Naive thymus-derived CD4-positive, alpha-beta T cell (primary cell): Measurements from ENCODE around the gene DACH2. TPM values are rescaled to one million over a fixed set of nuclear protein-coding genes. Genes with fewer than 3 reads are reported as not detected.

Experiments
- ATAC-seq: fragments of 150-1000 bp; cut with Tn5 transposase; 2 replicates; pipeline ENCODE4 v1.10.0; 2021; ENCODE audit warnings: mild to moderate bottlenecking, moderate library complexity
- CTCF ChIA-PET: fragments of 350-600 bp; sonication (Branson Sonifier 250); formaldehyde crosslinking; loops from one replicate; lab custom pipeline; 2021; ENCODE audit warnings: antibody characterized with exemption; lab: Charles Lee
- POLR2A ChIA-PET: fragments of 350-600 bp; sonication (Branson Sonifier 250); formaldehyde crosslinking; loops from one replicate; lab custom pipeline; 2021; ENCODE audit warnings: antibody characterized with exemption, inconsistent platforms; lab: Charles Lee
- DNase-seq, 9 donors: peaks; one replicate each; pipeline versions ENCODE4 v3.0.0 to v3.0.0-alpha.2; 2020 to 2022; ENCODE audit warnings: mixed read lengths in 1 of 9
- H3K27ac ChIP-seq: one replicate; pipeline ENCODE4 v1.7.0; 2013; ENCODE audit warnings: mild to moderate bottlenecking, low read depth, low read length, moderate library complexity
- H3K27me3 ChIP-seq, 2 donors: one replicate each; pipeline ENCODE4 v1.7.0; 2013; ENCODE audit warnings: low read length in 2 of 2, mild to moderate bottlenecking in 2 of 2, moderate library complexity in 2 of 2; ENCODE audit not compliant: control insufficient read depth in 2 of 2, insufficient read depth in 2 of 2
- H3K36me3 ChIP-seq, 3 experiments: 1 replicate in 2 of 3; 2 replicates in 1 of 3; pipeline ENCODE4 v1.7.0; 2013; ENCODE audit warnings: low read length in 3 of 3, mild to moderate bottlenecking in 3 of 3, moderate library complexity in 1 of 3; ENCODE audit not compliant: insufficient read depth in 3 of 3, control insufficient read depth in 2 of 3
- H3K4me1 ChIP-seq, 2 donors: one replicate each; pipeline ENCODE4 v1.7.0; 2013; ENCODE audit warnings: low read length in 2 of 2, mild to moderate bottlenecking in 2 of 2, moderate library complexity in 1 of 2; ENCODE audit not compliant: control insufficient read depth in 2 of 2, insufficient read depth in 2 of 2
- H3K4me3 ChIP-seq: 2 replicates; pipeline ENCODE4 v1.7.0; 2013; ENCODE audit warnings: mild to moderate bottlenecking, low read length
- H3K9me3 ChIP-seq, 3 experiments: 1 replicate in 2 of 3; 2 replicates in 1 of 3; pipeline ENCODE4 v1.7.0; 2013; ENCODE audit warnings: low read length in 3 of 3; ENCODE audit not compliant: control insufficient read depth in 2 of 3
- H3K27ac Mint-ChIP-seq, 9 donors: one replicate each; pipeline ENCODE4 v1.8.0; 2020 to 2022; ENCODE audit warnings: mixed read lengths in 9 of 9, mild to moderate bottlenecking in 8 of 9, moderate library complexity in 5 of 9, inconsistent platforms in 2 of 9
- H3K27me3 Mint-ChIP-seq, 5 donors: one replicate each; pipeline ENCODE4 v1.8.0; 2021 to 2022; ENCODE audit warnings: mixed read lengths in 5 of 5, mild to moderate bottlenecking in 1 of 5
- H3K36me3 Mint-ChIP-seq, 5 donors: one replicate each; pipeline ENCODE4 v1.8.0; 2020 to 2022; ENCODE audit warnings: mixed read lengths in 5 of 5, mild to moderate bottlenecking in 3 of 5, inconsistent platforms in 1 of 5
- H3K4me1 Mint-ChIP-seq, 7 donors: one replicate each; pipeline ENCODE4 v1.8.0; 2020 to 2022; ENCODE audit warnings: mixed read lengths in 7 of 7, mild to moderate bottlenecking in 3 of 7, inconsistent platforms in 1 of 7
- H3K4me3 Mint-ChIP-seq, 10 donors: one replicate each; pipeline ENCODE4 v1.8.0; 2020 to 2022; ENCODE audit warnings: mild to moderate bottlenecking in 10 of 10, mixed read lengths in 10 of 10, moderate library complexity in 6 of 10, inconsistent platforms in 2 of 10
- H3K9me3 Mint-ChIP-seq, 11 donors: one replicate each; pipeline ENCODE4 v1.8.0; 2020 to 2022; ENCODE audit warnings: mixed read lengths in 11 of 11, mild to moderate bottlenecking in 4 of 11, inconsistent platforms in 1 of 11, moderate library complexity in 1 of 11
- intact Hi-C, 2 donors: fragments of 100-400 bp; cut with micrococcal nuclease; formaldehyde crosslinking; loops; one replicate each; pipeline ENCODE4 v1.15.1; 2023
- polyA plus RNA-seq, 2 donors: library from polyadenylated mRNA; unstranded; fragments of 300-500 nt; fragmentation: Illumina TruSeq; gene quantifications; one replicate each; pipeline ENCODE4 v1.2.3, GENCODE V29; 2021
- total RNA-seq, 6 experiments: library from RNA in 5 of 6; stranded (reverse) in 5 of 6; gene quantifications; 1 replicate in 5 of 6; 2 replicates in 1 of 6; pipeline ENCODE4 v1.2.3 and lab custom pipeline; 2021 to 2026

Gene DACH2
- total and polyA plus RNA-seq, 7 experiments from 2014 or later: not detected

- Histone ChIP-seq H3K36me3 (no peaks in the 10 kb centered on the region), H3K4me3 (no peak overlapping the region), H3K4me1 (no peaks in the 10 kb centered on the region), H3K27ac (no peak overlapping the region), H3K9me3 (no peaks in the 10 kb centered on the region), H3K27me3 (no peaks in the 10 kb centered on the region)
- DNase-seq: no peak
- H3K27ac Mint-ChIP-seq: no peak overlapping the region
- ChIA-PET POLR2A (no interaction called here), CTCF (interaction anchor here (0.7 kb wide), 1 partner anchor 174 kb away, joined by 3 read pairs; no protein-coding TSS in a partner anchor)
- H3K9me3 Mint-ChIP-seq: peaks cover 0 to 7% (median 4%) of the 10 kb centered on the region in 11 donors
- no peak overlapping the region for H3K4me3 Mint-ChIP-seq
- H3K4me1 Mint-ChIP-seq: no peaks in the 10 kb centered on the region
- ATAC-seq: no peak
- intact Hi-C loops: no loop called here
- no peaks in the 10 kb centered on the region for H3K36me3 Mint-ChIP-seq
- no peaks in the 10 kb centered on the region for H3K27me3 Mint-ChIP-seq
Observed at GRCh38 chrX:86806786-86807185, 658.5 kb downstream of the DACH2 start.

GRCh38 chrX:86809651-86810050 lies 661.4 kb downstream of the DACH2 start:
- ATAC-seq: no peak
- Histone ChIP-seq H3K27me3 (no peaks in the 10 kb centered on the region), H3K4me1 (no peaks in the 10 kb centered on the region), H3K36me3 (no peaks in the 10 kb centered on the region), H3K4me3 (no peak overlapping the region), H3K9me3 (no peaks in the 10 kb centered on the region), H3K27ac (no peak overlapping the region)
- Mint-ChIP-seq H3K4me3 (no peak overlapping the region), H3K36me3 (no peaks in the 10 kb centered on the region), H3K27me3 (no peaks in the 10 kb centered on the region), H3K27ac (no peak overlapping the region), H3K4me1 (no peaks in the 10 kb centered on the region), H3K9me3 (peaks cover 0 to 7% (median 4%) of the 10 kb centered on the region in 11 donors)
- CTCF ChIA-PET: no interaction called here
- POLR2A ChIA-PET: no interaction called here
- intact Hi-C loops: no loop called here
- DNase-seq: no peak

GRCh38 chrX:86829786-86830185 lies 681.5 kb downstream of the DACH2 start:
- POLR2A ChIA-PET: no interaction called here
- Mint-ChIP-seq H3K36me3 (no peaks in the 10 kb centered on the region), H3K9me3 (peaks cover 0 to 8% (median 0%) of the 10 kb centered on the region in 11 donors), H3K27me3 (no peaks in the 10 kb centered on the region), H3K27ac (no peak overlapping the region), H3K4me1 (no peaks in the 10 kb centered on the region), H3K4me3 (no peak overlapping the region)
- intact Hi-C loops: no loop called here
- H3K27me3 ChIP-seq: no peaks in the 10 kb centered on the region
- H3K27ac ChIP-seq: no peak overlapping the region
- no peak for ATAC-seq
- H3K4me3 ChIP-seq: no peak overlapping the region
- DNase-seq: no peak
- H3K36me3 ChIP-seq: no peaks in the 10 kb centered on the region
- H3K4me1 ChIP-seq: no peaks in the 10 kb centered on the region
- CTCF ChIA-PET: interaction anchor here (0.6 kb wide), 1 partner anchor 164 kb away, joined by 3 read pairs; no protein-coding TSS in a partner anchor
- no peaks in the 10 kb centered on the region for H3K9me3 ChIP-seq

- intact Hi-C loops: no loop called here
- Mint-ChIP-seq H3K27ac (no peak overlapping the region), H3K4me3 (no peak overlapping the region), H3K27me3 (no peaks in the 10 kb centered on the region), H3K9me3 (peaks cover 0 to 5% (median 0%) of the 10 kb centered on the region in 11 donors), H3K36me3 (no peaks in the 10 kb centered on the region), H3K4me1 (no peaks in the 10 kb centered on the region)
- Histone ChIP-seq H3K27ac (no peak overlapping the region), H3K27me3 (no peaks in the 10 kb centered on the region), H3K9me3 (no peaks in the 10 kb centered on the region), H3K36me3 (no peaks in the 10 kb centered on the region), H3K4me1 (no peaks in the 10 kb centered on the region), H3K4me3 (no peak overlapping the region)
- no peak for ATAC-seq
- DNase-seq: no peak
- ChIA-PET POLR2A (no interaction called here), CTCF (no interaction called here)
Observed at GRCh38 chrX:86830685-86831084, 682.4 kb downstream of the DACH2 start.

- peaks cover 0 to 5% (median 0%) of the 10 kb centered on the region in 11 donors for H3K9me3 Mint-ChIP-seq
- H3K36me3 ChIP-seq: no peaks in the 10 kb centered on the region
- no peaks in the 10 kb centered on the region for H3K4me1 ChIP-seq
- intact Hi-C loops: no loop called here
- no peak overlapping the region for H3K4me3 Mint-ChIP-seq
- no peak overlapping the region for H3K4me3 ChIP-seq
- no peaks in the 10 kb centered on the region for H3K9me3 ChIP-seq
- H3K27ac Mint-ChIP-seq: no peak overlapping the region
- no peak for DNase-seq
- no peak overlapping the region for H3K27ac ChIP-seq
- POLR2A ChIA-PET: no interaction called here
- CTCF ChIA-PET: no interaction called here
- ATAC-seq: no peak
- H3K27me3 Mint-ChIP-seq: no peaks in the 10 kb centered on the region
- no peaks in the 10 kb centered on the region for H3K4me1 Mint-ChIP-seq
- no peaks in the 10 kb centered on the region for H3K27me3 ChIP-seq
- H3K36me3 Mint-ChIP-seq: no peaks in the 10 kb centered on the region
Observed at GRCh38 chrX:86845101-86845500, 696.9 kb downstream of the DACH2 start.

Other genes starting within 250 kb of the DACH2 start
- gene CHM, start 100.9 kb upstream of the DACH2 start, total RNA-seq: 10 to 100 TPM in 4 of 5 experiments, 1 to 10 TPM in 1; 9.0 to 22.6 (median 19.4) TPM
- gene CHM, start 100.9 kb upstream of the DACH2 start, polyA plus RNA-seq: 1 to 10 TPM; 5.3 to 9.7 TPM